ENCODE results near the gene S100A5.

The S100A5 gene

DNA sequence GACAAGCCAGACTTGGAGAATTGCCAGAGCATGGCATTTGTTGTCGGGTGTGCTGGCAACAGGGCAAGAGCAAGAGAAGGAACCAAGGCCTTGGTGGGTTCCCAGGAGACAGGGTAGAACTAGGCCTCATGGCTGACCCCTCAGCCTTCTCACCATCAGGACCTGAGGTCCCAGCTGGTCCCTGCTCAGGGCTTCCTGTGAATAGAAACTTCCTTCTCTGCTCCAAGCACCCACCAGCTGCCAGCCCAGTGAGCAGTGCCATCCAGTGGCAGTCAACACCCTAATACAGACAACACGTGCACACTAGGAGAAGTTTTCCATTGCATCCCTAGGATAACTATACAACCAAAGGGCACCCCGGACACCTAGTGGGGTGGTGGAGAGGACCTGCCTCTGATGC is 27.7 kb downstream of the S100A5 start:
- peak in 3 of 56 donors; percentile 4 to 7 (median 6) for DNase-seq

DNA sequence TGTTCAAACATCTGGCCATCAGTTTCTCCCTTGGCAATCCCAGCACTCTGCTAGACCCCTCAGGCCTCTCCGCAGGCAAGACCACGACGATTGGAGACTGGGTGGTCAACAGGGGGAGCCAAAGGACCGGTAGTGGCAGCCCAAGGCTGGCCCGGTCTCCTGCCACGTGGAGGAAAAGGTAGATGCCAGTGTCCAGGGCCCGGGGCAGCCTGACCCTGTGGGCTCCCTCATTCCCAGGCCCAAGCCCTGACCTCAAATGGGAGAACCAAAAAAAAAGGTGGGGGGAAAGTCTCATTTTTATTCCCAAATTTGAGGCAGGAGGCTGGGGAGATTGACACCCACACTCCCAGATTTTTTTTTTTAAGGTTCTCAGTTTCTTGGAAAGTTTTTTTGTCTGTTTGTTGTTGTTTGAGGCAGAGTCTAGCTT is 29.7 kb downstream of the S100A5 start:
- peak in 44 of 56 donors; percentile 13 to 77 (median 40) for DNase-seq

DNA sequence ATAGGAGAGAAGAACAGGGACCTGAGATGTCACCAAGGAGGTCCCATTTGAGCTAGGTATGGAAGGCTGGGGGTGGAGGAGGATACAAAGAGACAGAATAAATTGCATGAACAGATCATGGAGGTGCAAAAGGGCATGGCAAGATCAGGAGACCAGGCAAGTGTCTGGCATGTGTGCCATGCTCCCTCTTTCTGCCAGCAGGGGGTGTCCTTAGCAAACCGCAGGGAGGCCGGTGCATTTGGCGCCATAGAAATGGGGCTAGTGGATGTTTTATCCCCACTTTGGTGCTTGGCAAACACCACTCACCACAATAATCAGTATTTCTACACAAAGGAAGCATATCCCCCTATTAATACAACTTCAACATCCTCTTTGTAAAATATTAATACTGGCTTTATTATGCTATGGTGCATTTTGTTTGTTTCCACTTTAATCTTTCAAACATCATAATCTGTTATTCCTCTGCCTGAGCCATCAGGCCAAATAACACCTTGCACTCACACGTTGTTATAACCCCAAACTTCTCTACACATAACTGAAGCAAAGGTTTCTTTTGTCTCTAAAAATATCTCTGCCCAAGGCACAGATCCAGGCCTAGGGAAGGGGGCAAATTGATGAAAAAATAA is 30.9 kb downstream of the S100A5 start:
- peak in 3 of 56 donors; percentile 10 to 31 (median 12) for DNase-seq

DNA sequence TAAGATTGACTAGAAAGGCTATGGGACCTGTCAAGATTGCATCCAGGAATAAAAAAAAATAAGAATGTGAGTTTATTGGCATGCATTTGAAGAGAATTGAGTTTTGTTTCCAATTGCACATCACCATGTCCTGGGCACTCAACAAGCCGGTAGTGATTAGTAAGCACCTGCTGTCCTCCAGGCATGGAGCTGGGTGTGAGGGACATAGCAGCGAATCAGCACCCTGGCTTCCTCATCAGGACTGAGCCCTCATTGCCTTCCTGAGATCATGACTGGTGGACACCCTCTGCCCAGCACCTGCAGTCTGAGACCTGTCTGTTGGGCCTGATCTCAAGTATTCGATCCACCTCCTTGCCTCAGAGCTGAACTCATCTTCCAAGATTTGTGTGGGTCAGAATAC is 31.7 kb downstream of the S100A5 start:
- DNase-seq = no peak

DNA sequence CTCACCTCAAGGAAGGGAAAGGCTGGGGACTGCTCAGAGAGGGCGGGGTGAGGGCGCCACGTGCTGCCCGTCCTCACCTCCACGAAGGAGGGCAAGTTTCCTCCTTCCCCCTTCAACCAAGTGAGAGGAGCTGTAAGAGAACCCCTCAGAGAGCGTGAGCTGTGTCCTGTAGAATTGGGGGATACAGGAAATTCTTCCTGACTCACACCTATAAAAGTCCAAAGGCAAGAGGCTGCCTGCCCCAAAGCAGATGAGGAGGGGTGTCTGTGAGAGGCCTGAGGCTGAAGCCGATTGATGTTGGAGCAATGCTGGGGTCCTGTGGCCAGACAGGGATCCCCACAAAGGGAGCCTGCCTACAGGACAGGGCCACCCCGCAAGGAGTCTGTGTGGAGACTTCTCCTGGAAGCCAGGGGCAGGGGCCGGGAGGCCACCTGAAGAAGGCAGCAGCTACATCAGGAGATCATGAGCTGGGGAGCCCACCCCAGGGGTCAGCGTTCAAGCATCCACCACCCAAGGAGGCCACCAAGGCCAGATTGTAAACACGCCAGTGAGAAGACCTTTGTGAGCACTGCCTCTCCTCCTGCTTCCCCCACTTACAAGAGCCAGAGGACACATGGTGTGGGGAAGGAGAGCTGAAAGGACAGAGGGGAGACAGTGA is 32.7 kb downstream of the S100A5 start:
- no peak for DNase-seq

DNA sequence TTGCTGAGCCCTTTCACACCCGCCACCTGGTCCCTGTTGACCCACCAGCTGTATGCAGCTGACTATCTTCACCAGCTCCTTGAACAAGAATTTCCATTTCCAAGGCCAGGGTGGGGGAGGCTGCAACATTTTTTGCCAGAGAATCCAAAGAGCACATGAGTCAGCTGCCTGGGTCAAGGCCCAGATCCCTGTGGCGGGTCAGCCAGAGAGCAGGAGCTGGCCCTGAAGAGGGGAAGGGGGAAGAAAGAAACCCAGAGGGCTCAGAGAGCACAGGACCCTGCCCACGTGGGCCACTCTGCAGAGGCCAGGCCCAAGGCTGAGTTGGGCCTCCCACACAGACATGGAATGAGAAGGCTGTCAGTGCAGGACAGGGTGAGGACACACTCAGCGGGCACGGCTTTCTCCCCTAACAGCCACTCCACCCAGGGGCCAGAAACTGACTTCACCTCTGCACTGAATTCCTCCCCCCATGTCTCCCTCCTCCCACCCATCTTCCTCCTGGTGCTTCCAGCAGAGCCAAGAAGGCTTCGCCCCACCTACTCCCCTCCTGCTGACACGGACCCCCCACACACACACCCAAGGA is 33.8 kb downstream of the S100A5 start:
- DNase-seq = peak in 11 of 56 donors; percentile 7 to 52 (median 27)

DNA sequence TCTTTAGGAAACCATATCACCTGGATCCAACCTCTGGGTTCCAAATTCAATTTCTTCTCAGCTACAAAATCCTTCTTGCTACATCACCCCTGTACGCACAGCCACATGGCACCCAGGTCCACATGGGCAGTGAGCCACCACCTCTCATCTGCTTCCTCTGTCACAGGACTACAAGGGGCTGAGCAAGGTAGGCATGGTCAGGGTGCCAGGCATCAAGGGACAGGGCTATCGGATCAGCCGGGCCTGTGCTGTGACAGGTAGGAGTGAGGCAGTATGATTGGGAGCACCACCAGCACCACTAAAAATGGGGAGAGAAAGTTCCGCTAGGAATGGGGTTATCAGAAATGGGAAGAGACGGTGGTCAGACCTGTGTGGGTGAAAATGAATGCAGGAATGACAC is 34.3 kb downstream of the S100A5 start:
- no peak for DNase-seq

DNA sequence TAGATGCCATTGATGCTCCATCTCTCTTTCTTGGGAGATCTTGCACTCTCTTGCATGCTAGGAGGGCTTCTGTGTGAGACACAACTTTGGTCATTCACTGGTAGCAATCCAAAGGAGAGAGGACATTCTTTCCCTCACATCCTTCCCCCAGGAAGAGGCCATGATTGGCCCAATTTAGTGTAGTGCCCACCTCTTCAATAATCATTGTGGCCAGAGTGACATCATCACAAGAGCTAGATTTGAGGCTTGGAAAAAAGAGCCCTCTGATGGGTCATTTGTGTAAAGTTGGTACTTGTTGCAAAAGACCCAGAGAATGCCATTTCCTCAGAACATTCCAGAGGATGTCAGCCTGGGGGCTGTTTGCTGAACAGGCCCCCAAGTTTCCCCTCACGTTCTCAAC is 35.2 kb downstream of the S100A5 start:
- DNase-seq = no peak

DNA sequence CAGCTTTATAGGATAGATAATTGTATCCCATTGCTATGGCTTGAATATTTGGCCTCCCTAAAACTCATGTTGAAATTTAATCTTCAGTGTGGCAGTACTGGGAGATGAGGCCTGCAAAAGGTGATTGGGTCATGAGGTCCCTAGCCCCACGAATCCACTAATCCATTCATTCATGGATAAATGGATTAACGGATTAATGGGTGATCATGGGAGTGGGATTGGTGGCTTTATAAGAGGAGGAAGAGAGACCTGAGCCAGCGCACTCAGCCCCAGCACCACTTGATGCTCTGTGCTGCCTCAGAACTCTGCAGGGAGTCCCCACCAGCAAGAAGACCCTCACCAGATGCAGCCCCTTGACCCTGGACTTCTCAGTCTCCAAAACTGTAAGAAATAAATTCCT is 37.0 kb downstream of the S100A5 start:
- no peak for DNase-seq

DNA sequence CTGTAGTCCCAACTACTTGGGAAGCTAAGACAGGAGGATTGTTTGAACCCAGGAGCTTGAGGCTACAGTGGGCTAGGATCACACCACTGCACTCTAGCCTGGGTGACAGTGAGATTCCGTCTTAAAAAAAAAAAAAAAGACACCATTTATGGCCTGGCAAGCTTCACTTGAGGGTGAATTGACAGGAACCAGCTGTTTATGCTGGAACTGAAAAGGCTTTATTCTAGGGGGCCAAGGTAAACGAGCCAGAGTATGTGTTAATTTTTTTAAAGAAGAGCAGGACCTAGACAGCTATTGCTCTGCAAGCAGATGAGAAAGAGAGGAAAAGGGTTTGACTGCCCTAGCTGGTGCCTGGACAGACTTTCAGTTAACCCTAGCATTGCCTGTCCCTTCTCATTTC is 42.0 kb downstream of the S100A5 start:
- DNase-seq = no peak

DNA sequence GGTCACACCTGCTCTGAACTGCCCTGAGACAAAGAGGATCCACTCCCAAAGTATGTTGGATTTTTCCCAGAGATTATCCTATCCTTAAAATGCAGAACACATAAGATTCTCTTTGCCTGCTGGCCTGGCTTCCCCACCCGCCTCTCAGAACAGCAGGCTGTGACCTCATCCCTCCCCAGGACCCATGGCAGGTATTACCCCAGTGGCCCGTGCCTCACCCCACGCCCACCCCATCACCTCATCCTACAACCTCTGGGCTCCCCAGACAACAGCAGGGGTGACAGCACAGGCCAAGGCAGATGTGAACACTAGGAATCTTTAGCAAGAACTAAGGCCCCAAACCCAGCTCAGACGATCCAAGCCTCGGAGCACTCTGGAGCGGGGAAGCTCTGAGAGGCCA is 45.2 kb downstream of the S100A5 start:
- no peak for DNase-seq

DNA sequence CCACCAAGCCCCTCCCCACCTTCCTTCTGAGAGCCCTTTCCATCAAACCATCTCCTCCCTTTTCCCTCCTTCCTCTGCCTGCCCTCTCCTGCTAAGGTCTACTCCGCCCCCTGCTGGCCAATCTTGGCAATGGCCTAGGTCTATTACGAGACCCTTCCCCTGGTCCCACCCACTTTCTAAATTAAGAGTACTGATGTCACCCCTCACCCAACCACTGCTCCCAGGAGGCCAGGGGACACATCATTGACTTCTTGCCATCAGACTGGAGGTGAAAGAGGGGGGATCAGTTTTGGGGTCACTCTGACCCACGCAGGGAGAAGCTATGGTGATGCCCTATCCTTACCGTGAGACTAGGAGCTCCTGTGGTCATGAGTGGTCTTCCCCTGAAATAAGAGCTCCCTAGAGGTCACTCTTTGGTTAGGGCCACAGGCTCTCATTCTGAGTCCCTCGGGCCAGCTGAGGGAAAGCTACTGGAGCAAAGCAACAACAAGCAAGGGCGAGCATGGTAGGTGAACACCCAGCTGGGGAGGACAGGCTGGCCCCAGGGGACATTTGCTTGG is 45.7 kb downstream of the S100A5 start:
- peak in 34 of 56 donors; percentile 5 to 72 (median 30) for DNase-seq

DNA sequence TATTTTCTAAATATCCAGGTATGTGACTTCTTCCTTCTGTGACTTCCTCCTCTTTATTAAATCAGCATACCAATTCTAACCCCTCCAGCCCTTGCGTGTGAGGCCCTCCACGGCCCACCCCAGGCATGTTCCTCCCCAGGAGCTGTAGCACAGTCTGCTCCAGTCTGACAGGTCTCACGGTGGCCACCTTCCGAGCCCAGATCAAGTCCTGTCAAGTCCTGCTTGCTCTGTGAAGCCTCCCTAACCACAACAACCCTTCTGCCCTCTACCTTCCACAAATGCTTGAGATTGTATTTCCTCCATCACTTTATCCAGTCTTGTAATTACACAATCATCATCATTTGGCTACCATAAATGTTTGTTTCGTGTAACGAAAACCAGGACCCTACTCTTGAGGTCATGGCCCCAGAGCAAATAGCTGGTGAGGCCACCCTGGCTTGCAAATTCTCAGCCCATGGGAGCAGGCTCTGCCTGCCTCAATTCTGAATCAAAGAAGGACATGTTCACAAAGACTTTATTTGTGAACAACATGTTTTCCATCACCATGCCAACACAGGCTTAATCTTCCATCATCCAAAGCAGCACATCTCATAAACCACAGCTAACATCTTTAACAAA is 47.3 kb downstream of the S100A5 start:
- peak in 1 of 56 donors; percentile 4 for DNase-seq

DNA sequence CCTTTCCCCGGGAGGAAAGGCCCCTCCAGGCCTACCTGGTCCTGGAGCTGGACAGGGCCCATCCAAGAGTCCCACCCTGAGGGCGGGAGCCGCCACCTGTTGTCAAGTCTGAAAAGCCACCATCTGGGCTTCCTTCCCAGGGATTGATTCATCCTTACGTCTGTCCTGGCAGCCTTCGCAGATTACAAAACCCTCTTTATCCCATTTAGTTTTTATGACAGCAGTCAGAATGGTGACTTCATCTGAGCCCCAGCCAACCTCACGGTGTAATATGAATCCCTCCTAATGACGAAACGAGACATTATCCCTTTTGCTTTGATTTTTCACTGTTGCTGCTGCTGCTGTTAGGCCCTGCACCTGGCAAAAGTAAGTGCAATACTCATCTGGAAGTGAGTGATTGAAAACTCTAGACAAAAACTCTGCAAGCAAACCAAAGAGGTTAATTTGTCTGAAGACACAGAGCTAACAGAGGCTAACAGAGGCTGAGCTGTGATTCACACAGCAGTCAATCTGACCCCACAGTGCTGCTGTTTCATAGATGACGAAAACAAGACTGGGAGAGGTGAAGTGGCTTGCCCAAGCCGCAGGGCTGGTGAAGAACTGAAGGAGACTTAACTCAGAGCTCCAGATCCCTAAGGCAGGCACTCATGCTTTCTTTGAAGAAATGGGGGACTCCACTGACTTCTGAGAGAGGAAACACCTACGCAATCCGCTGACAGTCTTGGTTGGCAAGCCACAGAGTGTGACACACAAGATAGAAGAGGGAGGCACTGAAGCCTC is 50.3 kb downstream of the S100A5 start:
- DNase-seq = peak in 11 of 56 donors; percentile 3 to 69 (median 22)

DNA sequence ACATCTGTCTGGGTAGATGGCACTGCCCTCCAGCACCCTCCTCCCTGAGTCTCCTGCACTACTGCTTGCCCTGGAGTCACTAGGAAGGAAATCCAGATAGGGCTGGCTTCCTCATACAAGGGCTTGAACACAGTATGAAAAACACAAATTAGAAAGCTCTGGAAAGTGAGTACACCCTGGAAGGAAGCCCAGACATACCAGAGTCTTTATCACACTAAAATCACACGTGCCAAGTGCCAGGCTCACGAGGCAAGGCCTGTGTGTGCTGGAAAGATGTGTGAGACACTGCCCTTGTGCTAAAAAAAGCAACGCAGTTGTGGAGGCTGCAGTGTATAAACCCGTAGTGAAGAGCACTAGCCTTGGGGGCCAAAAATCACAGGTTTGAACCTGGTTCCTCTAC is 52.0 kb downstream of the S100A5 start:
- DNase-seq = peak in 1 of 56 donors; percentile 42

DNA sequence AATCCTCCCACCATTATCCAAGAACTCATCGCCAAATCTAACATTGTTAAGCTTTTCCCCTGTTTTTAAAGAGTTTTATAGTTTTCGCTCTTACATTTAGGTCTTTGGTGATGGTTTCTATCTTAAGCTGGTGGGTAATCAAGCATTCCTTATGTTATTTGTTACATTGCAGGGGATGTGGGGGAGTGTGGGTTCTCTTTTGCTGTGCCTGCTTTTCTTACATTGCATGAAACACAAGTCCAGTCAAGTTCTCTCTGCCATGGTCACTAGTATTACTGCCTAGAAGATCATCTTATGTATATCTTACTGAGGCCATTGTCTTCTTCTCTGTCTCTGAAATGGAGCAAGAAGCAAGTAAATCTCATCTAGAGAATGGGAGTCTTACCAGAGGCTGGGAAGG is 53.0 kb downstream of the S100A5 start:
- DNase-seq = no peak

All from amygdala (tissue), 56 donors.